DOHH2 (cell line): ENCODE measurements around the gene WRAP73.
"Not testable (repeated sequence)": the region's sequence is repeated elsewhere in the genome, so short reads cannot be mapped to it uniquely, and the experiment has no call there.

ENCODE experiments used
- H3F3A ChIP-seq: fragments of 200-600 bp; sonication (generic), shearing (Covaris generic); 2 replicates; pipeline ENCODE4 v1.6.0; 2016; ENCODE audit warnings: antibody characterized with exemption, mild to moderate bottlenecking; ENCODE audit not compliant: control insufficient read depth, insufficient read depth
- H3K27ac ChIP-seq: fragments of 200-600 bp; sonication (generic); 2 replicates; pipeline ENCODE4 v1.5.1; 2014; ENCODE audit warnings: low read depth, mild to moderate bottlenecking, low read length, moderate library complexity
- H3K27me3 ChIP-seq: fragments of 200-600 bp; sonication (generic); 2 replicates; pipeline ENCODE4 v1.6.1; 2014; ENCODE audit warnings: mild to moderate bottlenecking, low read length, mixed read lengths; ENCODE audit not compliant: control insufficient read depth
- H3K36me3 ChIP-seq: fragments of 200-600 bp; sonication (generic); 2 replicates; pipeline ENCODE4 v1.6.1; 2014; ENCODE audit warnings: mild to moderate bottlenecking, low read length, moderate library complexity, mixed read lengths; ENCODE audit not compliant: control insufficient read depth
- H3K4me1 ChIP-seq: fragments of 200-600 bp; sonication (generic); 2 replicates; pipeline ENCODE4 v1.6.1; 2014; ENCODE audit warnings: mild to moderate bottlenecking, low read length, mixed read lengths; ENCODE audit not compliant: control insufficient read depth
- H3K4me2 ChIP-seq: fragments of 200-600 bp; sonication (generic); 2 replicates; pipeline ENCODE4 v1.6.0; 2014; ENCODE audit warnings: mild to moderate bottlenecking, low read length, moderate library complexity
- H3K4me3 ChIP-seq: fragments of 200-600 bp; sonication (generic); 2 replicates; pipeline ENCODE4 v1.5.1; 2014; ENCODE audit warnings: mild to moderate bottlenecking, low read length, mixed read lengths
- H3K79me2 ChIP-seq: fragments of 200-600 bp; sonication (generic); 2 replicates; pipeline ENCODE4 v1.6.1; 2014; ENCODE audit warnings: mild to moderate bottlenecking, low read length, mixed read lengths; ENCODE audit not compliant: control insufficient read depth
- H3K9me2 ChIP-seq: fragments of 200-600 bp; sonication (generic); replicated peaks from 2 replicates; pipeline ENCODE4 v1.6.1; 2014; ENCODE audit warnings: mild to moderate bottlenecking, low read length, mixed read lengths; ENCODE audit not compliant: control insufficient read depth
- H3K9me3 ChIP-seq: fragments of 200-600 bp; sonication (generic); 2 replicates; pipeline ENCODE4 v1.6.1; 2014; ENCODE audit warnings: antibody characterized with exemption, low read length, mixed read lengths; ENCODE audit not compliant: control insufficient read depth, insufficient read depth
- H4K20me1 ChIP-seq: fragments of 200-600 bp; sonication (generic); 2 replicates; pipeline ENCODE4 v1.6.0; 2014; ENCODE audit warnings: low read depth, mild to moderate bottlenecking, antibody characterized with exemption, low read length, moderate library complexity; ENCODE audit not compliant: control insufficient read depth, insufficient read depth
- EZH2phosphoT487 ChIP-seq: fragments of 200-600 bp; sonication (generic); IDR thresholded peaks from 2 replicates; pipeline ENCODE4 v1.6.1; 2017; ENCODE audit warnings: borderline replicate concordance, mild to moderate bottlenecking, antibody characterized with exemption, low read length, moderate library complexity, mixed read lengths
- TF ChIP-seq, protein P1 (sequence below): fragments of 200-600 bp; sonication (generic); IDR thresholded peaks from one replicate; pipeline ENCODE4 v1.5.1; 2014; ENCODE audit warnings: antibody characterized with exemption, mild to moderate bottlenecking, low read depth, low read length; ENCODE audit not compliant: poor library complexity, severe bottlenecking

Gene WRAP73

DNA sequence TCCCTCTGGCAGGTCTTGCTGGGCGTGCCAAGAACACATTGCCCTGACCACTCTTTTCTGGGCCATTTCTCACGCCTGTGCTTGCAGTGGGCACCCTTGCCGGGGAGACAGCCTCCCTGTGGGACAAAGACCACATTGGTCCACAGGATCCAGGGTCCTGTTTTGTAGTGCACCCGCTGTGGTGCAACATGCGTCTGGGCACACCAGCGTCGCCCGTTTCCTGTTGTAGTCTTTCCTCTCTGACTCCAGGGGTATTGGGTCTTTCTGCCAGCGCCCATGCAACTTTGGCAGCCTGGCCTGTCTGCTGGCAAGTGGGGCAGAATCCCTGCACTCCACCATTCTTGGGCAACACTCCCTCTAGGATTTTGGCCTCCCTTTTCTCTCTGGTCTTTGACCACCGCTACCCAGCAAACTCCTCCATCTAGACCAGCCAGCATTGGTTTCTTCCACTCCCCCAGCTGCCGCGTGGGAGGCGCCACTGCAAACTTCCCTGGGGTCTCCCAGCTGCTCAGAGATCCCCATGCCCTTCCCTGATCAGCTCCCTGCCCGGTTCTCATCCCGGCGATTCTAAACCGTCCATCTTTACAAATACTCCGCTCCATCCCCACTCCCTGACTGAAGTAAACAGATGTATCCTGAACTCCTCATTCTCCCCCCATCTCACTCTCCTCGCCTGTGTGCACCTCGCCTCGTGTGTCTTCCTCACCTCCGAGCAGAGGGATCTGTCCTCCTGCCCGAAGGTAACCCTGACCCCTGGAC lies 26.3 kb downstream of the WRAP73 start:
- no peak for TF ChIP-seq EZH2phosphoT487
- TF ChIP-seq, protein P1, sequence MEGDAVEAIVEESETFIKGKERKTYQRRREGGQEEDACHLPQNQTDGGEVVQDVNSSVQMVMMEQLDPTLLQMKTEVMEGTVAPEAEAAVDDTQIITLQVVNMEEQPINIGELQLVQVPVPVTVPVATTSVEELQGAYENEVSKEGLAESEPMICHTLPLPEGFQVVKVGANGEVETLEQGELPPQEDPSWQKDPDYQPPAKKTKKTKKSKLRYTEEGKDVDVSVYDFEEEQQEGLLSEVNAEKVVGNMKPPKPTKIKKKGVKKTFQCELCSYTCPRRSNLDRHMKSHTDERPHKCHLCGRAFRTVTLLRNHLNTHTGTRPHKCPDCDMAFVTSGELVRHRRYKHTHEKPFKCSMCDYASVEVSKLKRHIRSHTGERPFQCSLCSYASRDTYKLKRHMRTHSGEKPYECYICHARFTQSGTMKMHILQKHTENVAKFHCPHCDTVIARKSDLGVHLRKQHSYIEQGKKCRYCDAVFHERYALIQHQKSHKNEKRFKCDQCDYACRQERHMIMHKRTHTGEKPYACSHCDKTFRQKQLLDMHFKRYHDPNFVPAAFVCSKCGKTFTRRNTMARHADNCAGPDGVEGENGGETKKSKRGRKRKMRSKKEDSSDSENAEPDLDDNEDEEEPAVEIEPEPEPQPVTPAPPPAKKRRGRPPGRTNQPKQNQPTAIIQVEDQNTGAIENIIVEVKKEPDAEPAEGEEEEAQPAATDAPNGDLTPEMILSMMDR, result no peak
- Histone ChIP-seq H3K4me3 (peak overlapping the region; percentile 97), H3K4me1 (peaks cover 16% of the 10 kb centered on the region), H3K9me2 (no peaks in the 10 kb centered on the region), H3K27ac (no peak overlapping the region), H3F3A (no peaks in the 10 kb centered on the region), H3K27me3 (peaks cover 5% of the 10 kb centered on the region; the same call in 1 of the 2 replicates), H3K4me2 (peak overlapping the region; percentile 95), H3K9me3 (no peaks in the 10 kb centered on the region), H3K79me2 (no peaks in the 10 kb centered on the region), H4K20me1 (no peaks in the 10 kb centered on the region), H3K36me3 (peaks cover 8% of the 10 kb centered on the region)

DNA sequence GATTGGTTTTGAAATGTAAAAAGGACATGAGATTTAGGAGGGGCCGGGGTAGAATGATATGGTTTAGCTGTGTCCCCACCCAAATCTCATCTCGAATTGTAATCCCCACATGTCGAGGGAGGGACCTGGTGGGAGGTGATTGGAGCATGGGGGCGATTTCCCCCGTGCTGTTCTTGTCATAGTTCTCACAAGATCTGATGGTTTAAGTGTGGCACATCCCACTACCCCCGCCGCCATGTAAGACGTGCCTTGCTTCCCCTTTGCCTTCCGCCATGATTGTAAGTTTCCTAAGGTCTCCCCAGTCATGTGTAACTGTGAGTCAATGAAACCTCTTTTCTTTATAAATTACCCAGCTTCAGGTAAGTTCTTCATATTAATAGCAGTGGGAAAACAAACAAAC lies 27.8 kb downstream of the WRAP73 start:
- H3K27me3 ChIP-seq, H3K36me3 ChIP-seq, H4K20me1 ChIP-seq, H3K4me3 ChIP-seq, H3K27ac ChIP-seq, H3K79me2 ChIP-seq, H3K4me2 ChIP-seq, H3F3A ChIP-seq, H3K9me2 ChIP-seq, H3K9me3 ChIP-seq: not testable (repeated sequence)
- H3K4me1 ChIP-seq, result peaks cover 16% of the 10 kb centered on the region

DNA sequence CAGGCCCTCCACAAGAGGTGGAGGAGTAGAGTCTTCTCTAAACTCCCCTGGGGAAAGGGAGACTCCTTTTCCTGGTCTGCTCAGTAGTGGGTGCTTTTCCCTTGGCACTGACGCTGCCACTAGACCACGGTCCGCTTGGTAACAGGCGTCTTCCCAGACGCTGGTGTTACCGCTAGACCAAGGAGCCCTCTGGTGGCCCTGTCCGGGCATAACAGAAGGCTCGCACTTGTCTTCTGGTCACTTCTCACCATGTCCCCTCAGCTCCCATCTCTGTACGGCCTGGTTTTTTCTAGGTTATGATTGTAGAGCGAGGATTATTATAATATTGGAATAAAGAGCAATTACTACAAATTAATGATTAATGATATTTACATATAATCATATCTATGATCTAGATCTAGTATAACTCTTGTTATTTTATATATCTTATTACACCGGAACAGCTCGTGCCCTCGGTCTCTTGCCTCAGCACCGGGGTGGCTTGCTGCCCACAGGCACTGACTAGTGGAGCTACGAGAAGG lies 28.7 kb downstream of the WRAP73 start:
- H3K4me2 ChIP-seq, H3K79me2 ChIP-seq, H3K9me3 ChIP-seq, H3K36me3 ChIP-seq, H3K27ac ChIP-seq, H3K9me2 ChIP-seq, H3K4me3 ChIP-seq, H3F3A ChIP-seq, H4K20me1 ChIP-seq, H3K27me3 ChIP-seq: not testable (repeated sequence)
- TF ChIP-seq, protein P1, result peak; percentile 35
- H3K4me1 ChIP-seq, result peaks cover 16% of the 10 kb centered on the region

DNA sequence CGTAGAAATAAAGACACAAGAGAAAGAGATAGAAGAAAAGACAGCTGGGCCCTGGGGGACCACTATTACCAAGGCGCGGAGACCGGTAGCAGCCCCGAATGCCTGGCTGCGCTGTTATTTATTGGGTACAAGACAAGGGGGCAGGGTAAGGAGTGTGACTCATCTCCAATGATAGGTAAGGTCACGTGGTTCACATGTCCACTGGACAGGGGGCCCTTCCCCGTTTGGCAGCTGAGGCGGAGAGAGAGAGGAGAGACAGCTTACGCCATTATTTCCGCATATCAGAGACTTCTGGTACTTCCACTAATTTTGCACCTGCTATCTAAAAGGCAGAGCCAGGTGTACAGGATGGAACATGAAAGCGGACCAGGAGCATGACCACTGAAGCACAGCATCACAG lies 29.2 kb downstream of the WRAP73 start:
- no peaks in the 10 kb centered on the region for H4K20me1 ChIP-seq
- H3K9me3 ChIP-seq, result no peaks in the 10 kb centered on the region
- TF ChIP-seq, protein P1, result no peak
- no peak for TF ChIP-seq EZH2phosphoT487
- no peaks in the 10 kb centered on the region for H3K79me2 ChIP-seq
- no peaks in the 10 kb centered on the region for H3K36me3 ChIP-seq
- H3F3A ChIP-seq, result no peaks in the 10 kb centered on the region
- peaks cover 13% of the 10 kb centered on the region for H3K4me1 ChIP-seq
- no peaks in the 10 kb centered on the region for H3K9me2 ChIP-seq
- H3K4me2 ChIP-seq, result no peak overlapping the region
- H3K27me3 ChIP-seq, result peaks cover 5% of the 10 kb centered on the region; the same call in 1 of the 2 replicates
- no peak overlapping the region for H3K27ac ChIP-seq
- no peak overlapping the region for H3K4me3 ChIP-seq
